Motor neuron (in vitro differentiated cells): ENCODE data around the gene CLMN. TPM values are rescaled to one million over a fixed set of nuclear protein-coding genes. Genes with fewer than 3 reads are reported as not detected.
"Not testable (repeated sequence)": the region's sequence is repeated elsewhere in the genome, so short reads cannot be mapped to it uniquely, and the experiment has no call there.

Experiments used
- ATAC-seq, 8 experiments: fragments of 200-7000 bp; cut with Tn5 transposase; replicated peaks in 6 of 8; 2 replicates each; pipeline ENCODE4 v1.8.0; 2021; ENCODE audit warnings: mild to moderate bottlenecking in 8 of 8, moderate library complexity in 8 of 8
- H3K27ac ChIP-seq, 2 donors: fragments of 250-450 bp; sonication (Bioruptor Pico); 2 replicates each; pipeline ENCODE4 v1.9.0; 2021; ENCODE audit warnings: antibody characterized with exemption in 2 of 2, mild to moderate bottlenecking in 2 of 2, moderate library complexity in 1 of 2
- H3K4me1 ChIP-seq, 2 donors: fragments of 250-450 bp; sonication (Bioruptor Pico); replicated peaks in 1 of 2; 2 replicates each; pipeline ENCODE4 v1.6.1; 2021; ENCODE audit warnings: antibody characterized with exemption in 2 of 2, mild to moderate bottlenecking in 2 of 2, moderate library complexity in 1 of 2
- H3K4me3 ChIP-seq, 5 donors: fragments of 250-450 bp; sonication (Bioruptor Pico); 2 replicates each; pipeline ENCODE4 v1.9.0; 2021; ENCODE audit warnings: antibody characterized with exemption in 5 of 5, mild to moderate bottlenecking in 5 of 5, moderate library complexity in 4 of 5
- WGBS, 10 experiments: fragments of 450-650 bp; shearing (Covaris generic); methylation state at CpG; one replicate each; pipeline ENCODE4 v1.0.0; 2022; 5-methylcytosine and 5-hydroxymethylcytosine counted together
- in situ Hi-C, 9 experiments: fragments of 400-800 bp; cut with MboI; loops; one replicate each; pipeline ENCODE4 v1.15.0; 2021; ENCODE audit warnings: low sequenced_read_pairs in 9 of 9, low pct_unique_long_range_greater_than_20kb in 2 of 9; ENCODE audit not compliant: unreplicated experiment in 9 of 9
- total RNA-seq, 8 experiments: library from RNA; unstranded; fragments of 300-600 nt; gene quantifications; 2 replicates each; pipeline versions ENCODE4 v1.2.3 to v1.2.4, GENCODE V29; 2022

CLMN gene
- total RNA-seq, 8 experiments from 2014 or later = 0.10 to 5.3 (median 2.8) TPM

GRCh38 chr14:95184413-95184790 lies 135.3 kb downstream of the CLMN start:
- ATAC-seq = no peak
- no peak overlapping the region for H3K4me3 ChIP-seq
- in situ Hi-C loops = no loop called here
- WGBS, 10 experiments = 0 to 100% (median 92%) methylated on average over 1 to 2 of the region's 2 CpGs; no CpG with 5 or more reads in 2 of the 10 experiments
- no peak overlapping the region for H3K27ac ChIP-seq
- peaks cover 8 to 12% of the 10 kb centered on the region in 2 donors for H3K4me1 ChIP-seq

GRCh38 chr14:95183532-95184412 lies 135.9 kb downstream of the CLMN start:
- WGBS, 10 experiments = 31 to 95% (median 79%) methylated on average over 1 to 6 of the region's 6 CpGs
- peaks cover 8 to 12% of the 10 kb centered on the region in 2 donors for H3K4me1 ChIP-seq
- in situ Hi-C loops = no loop called here
- no peak overlapping the region for H3K4me3 ChIP-seq
- no peak for ATAC-seq
- H3K27ac ChIP-seq = no peak overlapping the region

GRCh38 chr14:95183082-95183481 lies 136.6 kb downstream of the CLMN start:
- no peak overlapping the region for H3K27ac ChIP-seq
- WGBS, 10 experiments = 0 to 100% (median 48%) methylated on average over 1 of the region's 1 CpG; no CpG with 5 or more reads in 6 of the 10 experiments
- in situ Hi-C loops = no loop called here
- ATAC-seq = no peak
- peaks cover 8 to 12% of the 10 kb centered on the region in 2 donors for H3K4me1 ChIP-seq
- no peak overlapping the region for H3K4me3 ChIP-seq

- H3K27ac ChIP-seq = no peak overlapping the region
- peaks cover 8 to 12% of the 10 kb centered on the region in 2 donors for H3K4me1 ChIP-seq
- 63 to 94% (median 80%) methylated on average over 1 to 8 of the region's 8 CpGs; no CpG with 5 or more reads in 5 of the 10 experiments for WGBS, 10 experiments
- no peak for ATAC-seq
- in situ Hi-C loops = no loop called here
- no peak overlapping the region for H3K4me3 ChIP-seq
Measured at GRCh38 chr14:95182379-95182778, 137.3 kb downstream of the CLMN start.

GRCh38 chr14:95180966-95181741 lies 138.6 kb downstream of the CLMN start:
- Histone ChIP-seq H3K27ac (no peak overlapping the region), H3K4me1 (peaks cover 8 to 12% of the 10 kb centered on the region in 2 donors), H3K4me3 (no peak overlapping the region)
- in situ Hi-C loops = no loop called here
- WGBS, 10 experiments = 20 to 94% (median 63%) methylated on average over 1 to 8 of the region's 8 CpGs; no CpG with 5 or more reads in 1 of the 10 experiments
- peak in 3 of 8 experiments; percentile 20 to 61 (median 29) for ATAC-seq

GRCh38 chr14:95175670-95176069 lies 144.0 kb downstream of the CLMN start:
- in situ Hi-C loops, H3K27ac ChIP-seq, H3K4me1 ChIP-seq, H3K4me3 ChIP-seq, ATAC-seq: not testable (repeated sequence)
- no CpG with 5 or more reads among the region's 3 CpGs for WGBS, 10 experiments

GRCh38 chr14:95174184-95174792 lies 145.4 kb downstream of the CLMN start:
- Histone ChIP-seq H3K4me3 (no peak overlapping the region), H3K27ac (no peak overlapping the region), H3K4me1 (no peaks in the 10 kb centered on the region)
- ATAC-seq = peak in 2 of 8 experiments; percentile 48 to 65
- 0 to 100% (median 38%) methylated on average over 1 to 2 of the region's 2 CpGs; no CpG with 5 or more reads in 2 of the 10 experiments for WGBS, 10 experiments
- in situ Hi-C loops = no loop called here

- Histone ChIP-seq H3K4me1 (no peaks in the 10 kb centered on the region), H3K27ac (no peak overlapping the region), H3K4me3 (no peak overlapping the region)
- ATAC-seq = no peak
- in situ Hi-C loops = no loop called here
Measured at GRCh38 chr14:95173518-95173917, 146.2 kb downstream of the CLMN start.

GRCh38 chr14:95167177-95167576 lies 152.5 kb downstream of the CLMN start:
- Histone ChIP-seq H3K27ac (no peak overlapping the region), H3K4me1 (no peaks in the 10 kb centered on the region), H3K4me3 (no peak overlapping the region)
- no peak for ATAC-seq
- WGBS, 10 experiments = 100% methylated on average over 1 to 2 of the region's 2 CpGs; no CpG with 5 or more reads in 8 of the 10 experiments
- in situ Hi-C loops = no loop called here

GRCh38 chr14:95165517-95165916 lies 154.2 kb downstream of the CLMN start:
- H3K4me1 ChIP-seq = no peaks in the 10 kb centered on the region
- H3K4me3 ChIP-seq = no peak overlapping the region
- 69 to 100% (median 94%) methylated on average over 1 to 3 of the region's 3 CpGs; no CpG with 5 or more reads in 1 of the 10 experiments for WGBS, 10 experiments
- in situ Hi-C loops = no loop called here
- H3K27ac ChIP-seq = no peak overlapping the region
- ATAC-seq = no peak

- Histone ChIP-seq H3K4me3 (no peak overlapping the region), H3K27ac (no peak overlapping the region), H3K4me1 (no peaks in the 10 kb centered on the region)
- peak in 2 of 8 experiments; percentile 68 to 81 for ATAC-seq
- WGBS, 10 experiments = 80 to 100% (median 100%) methylated on average over 1 of the region's 1 CpG; no CpG with 5 or more reads in 7 of the 10 experiments
- in situ Hi-C loops = no loop called here
Measured at GRCh38 chr14:95164506-95164905, 155.2 kb downstream of the CLMN start.

GRCh38 chr14:95163666-95164065 lies 156.0 kb downstream of the CLMN start:
- in situ Hi-C loops = no loop called here
- WGBS, 10 experiments = 66 to 100% (median 92%) methylated on average over 1 to 3 of the region's 3 CpGs; no CpG with 5 or more reads in 2 of the 10 experiments
- peak in 2 of 8 experiments; percentile 41 to 84 for ATAC-seq
- no peak overlapping the region for H3K4me3 ChIP-seq
- no peak overlapping the region for H3K27ac ChIP-seq
- peaks cover 0 to under 1% of the 10 kb centered on the region in 2 donors for H3K4me1 ChIP-seq

GRCh38 chr14:95163132-95163531 lies 156.6 kb downstream of the CLMN start:
- Histone ChIP-seq H3K4me3 (no peak overlapping the region), H3K4me1 (peaks cover 0 to 5% of the 10 kb centered on the region in 2 donors), H3K27ac (no peak overlapping the region)
- WGBS, 10 experiments = 52 to 100% (median 85%) methylated on average over 1 to 2 of the region's 2 CpGs
- ATAC-seq = no peak
- in situ Hi-C loops = no loop called here
